GM12878 (cell line): ENCODE measurements around the gene CSNK1G1. TPM values are rescaled to one million over a fixed set of nuclear protein-coding genes. Genes with fewer than 3 reads are reported as not detected.

ENCODE experiments used
- ATF7 ChIP-seq: fragments of 450-650 bp; IDR thresholded peaks from 2 replicates; pipeline ENCODE4 v1.6.1; 2016; ENCODE audit warnings: low read depth, mild to moderate bottlenecking
- BCL11A ChIP-seq: IDR thresholded peaks from 2 replicates; pipeline ENCODE4 v1.6.1; 2011; ENCODE audit warnings: low read depth, low read length
- CBX3 ChIP-seq: fragments of 200-600 bp; sonication (generic); IDR thresholded peaks from 2 replicates; pipeline ENCODE4 v1.6.1; 2016; ENCODE audit warnings: low read depth, borderline replicate concordance
- CHD1 ChIP-seq: IDR thresholded peaks from 2 replicates; pipeline ENCODE4 v1.6.1; 2012; ENCODE audit warnings: low read depth, low read length, improper control_type of control experiment
- CHD2 ChIP-seq: IDR thresholded peaks from 2 replicates; pipeline ENCODE4 v1.6.1; 2011; ENCODE audit warnings: low read depth, low read length, improper control_type of control experiment, borderline replicate concordance
- CTCF ChIP-seq, 3 experiments: IDR thresholded peaks in 2 of 3; conservative IDR thresholded peaks in 1 of 3; 2 replicates each; pipeline ENCODE4 v1.5.1; 2011; ENCODE audit warnings: low read depth in 3 of 3, low read length in 3 of 3, mild to moderate bottlenecking in 3 of 3, control low read depth in 2 of 3, moderate library complexity in 2 of 3, inconsistent platforms in 1 of 3, mixed read lengths in 1 of 3; ENCODE audit not compliant: control insufficient read depth in 2 of 3, insufficient read depth in 1 of 3; ENCODE audit errors: extremely low read depth in 1 of 3
- EGR1 ChIP-seq, 2 experiments: IDR thresholded peaks; 1 replicate in 1 of 2; 2 replicates in 1 of 2; pipeline ENCODE4 v1.6.1; 2011 to 2012; ENCODE audit warnings: low read depth in 2 of 2, low read length in 2 of 2, borderline replicate concordance in 1 of 2, mild to moderate bottlenecking in 1 of 2, moderate library complexity in 1 of 2
- FOXM1 ChIP-seq: IDR thresholded peaks from 2 replicates; pipeline ENCODE4 v1.6.1; 2012; ENCODE audit warnings: low read depth, mild to moderate bottlenecking, inconsistent platforms, low read length, moderate library complexity
- HCFC1 ChIP-seq: fragments of 150-350 bp; IDR thresholded peaks from 2 replicates; pipeline ENCODE4 v1.6.1; 2014; ENCODE audit warnings: low read length
- JUNB ChIP-seq: IDR thresholded peaks from 2 replicates; pipeline ENCODE4 v1.6.1; 2016; ENCODE audit warnings: antibody characterized with exemption, mild to moderate bottlenecking
- KLF5 ChIP-seq: fragments of 450-650 bp; IDR thresholded peaks from 2 replicates; pipeline ENCODE4 v1.6.1; 2014; ENCODE audit warnings: mild to moderate bottlenecking; ENCODE audit not compliant: partially characterized antibody
- MEF2B ChIP-seq: fragments of 450-650 bp; IDR thresholded peaks from 2 replicates; pipeline ENCODE4 v1.6.1; 2018; ENCODE audit warnings: mild to moderate bottlenecking, moderate library complexity; ENCODE audit not compliant: partially characterized antibody, poor library complexity, severe bottlenecking
- MYB ChIP-seq: fragments of 150-350 bp; IDR thresholded peaks from 2 replicates; pipeline ENCODE4 v1.6.1; 2014; ENCODE audit warnings: mild to moderate bottlenecking, low read depth, low read length, borderline replicate concordance
- NFXL1 ChIP-seq: fragments of 450-650 bp; IDR thresholded peaks from 2 replicates; pipeline ENCODE4 v1.6.1; 2017; ENCODE audit warnings: antibody characterized with exemption, mild to moderate bottlenecking, borderline replicate concordance
- PAX8 ChIP-seq: fragments of 450-650 bp; IDR thresholded peaks from 2 replicates; pipeline ENCODE4 v1.6.1; 2017; ENCODE audit warnings: mild to moderate bottlenecking, moderate library complexity
- POLR2AphosphoS2 ChIP-seq: IDR thresholded peaks from 2 replicates; pipeline ENCODE4 v1.6.1; 2011; ENCODE audit warnings: low read depth, mild to moderate bottlenecking, low read length, improper control_type of control experiment, moderate library complexity
- SKIL ChIP-seq: fragments of 450-650 bp; IDR thresholded peaks from 2 replicates; pipeline ENCODE4 v1.6.1; 2017; ENCODE audit warnings: mild to moderate bottlenecking, low read depth, inconsistent platforms; ENCODE audit not compliant: poor library complexity, severe bottlenecking
- SMARCA5 ChIP-seq: fragments of 450-650 bp; IDR thresholded peaks from 2 replicates; pipeline ENCODE4 v1.6.1; 2017; ENCODE audit warnings: mild to moderate bottlenecking
- TARDBP ChIP-seq: IDR thresholded peaks from 2 replicates; pipeline ENCODE4 v1.6.1; 2016; ENCODE audit warnings: borderline replicate concordance
- TCF12 ChIP-seq: IDR thresholded peaks from 2 replicates; pipeline ENCODE4 v1.6.1; 2011; ENCODE audit warnings: low read depth, mild to moderate bottlenecking, low read length
- YY1 ChIP-seq: IDR thresholded peaks from 2 replicates; pipeline ENCODE4 v1.6.1; 2011; ENCODE audit warnings: low read depth, mild to moderate bottlenecking, low read length
- ZNF274 ChIP-seq: IDR thresholded peaks from one replicate; pipeline ENCODE4 v1.8.0; 2011; ENCODE audit not compliant: insufficient read length, insufficient read depth
- ZNF622 ChIP-seq: fragments of 450-650 bp; IDR thresholded peaks from 2 replicates; pipeline ENCODE4 v1.6.1; 2017; ENCODE audit warnings: mild to moderate bottlenecking, inconsistent platforms
- polyA plus RNA-seq, 11 experiments: library from polyadenylated mRNA; depleted of rRNA in 4 of 11; unstranded in 6 of 11; stranded (reverse) in 5 of 11; fragments of >200 nt; fragmentation: Nextera tagmentation in 4 of 11; fragmentation: Illumina TruSeq in 1 of 11; extraction: Ambion mirVana in 4 of 11; extraction: Trizol in 1 of 11; gene quantifications; 1 replicate in 1 of 11; 2 replicates in 10 of 11; pipeline versions ENCODE4 v1.2.1 to v1.2.3, GENCODE V29; 2011 to 2016; ENCODE audit warnings: inconsistent platforms in 2 of 11, missing spikeins in 2 of 11, low read depth in 1 of 11
- total RNA-seq, 4 experiments: library from RNA; depleted of rRNA in 3 of 4; stranded (reverse); fragments of >200 nt in 3 of 4; fragmentation: Illumina TruSeq in 1 of 4; extraction: Trizol in 1 of 4; gene quantifications; 2 replicates each; pipeline versions ENCODE4 v1.2.1 to v1.2.3, GENCODE V29; 2013 to 2021
- TF ChIP-seq, protein P1 (sequence below): fragments of 450-650 bp; formaldehyde crosslinking; IDR thresholded peaks from 2 replicates; pipeline ENCODE4 v1.5.0; 2022; ENCODE audit warnings: mild to moderate bottlenecking, missing genetic modification characterization

CSNK1G1 gene
- total and polyA plus RNA-seq, 10 of the 15 experiments (the other 5 are each of a cell fraction or from before 2014, with no cell fraction given) = 6.1 to 23.4 (median 15.3) TPM

- TF ChIP-seq SKIL = no peak
- no peak for TF ChIP-seq EGR1 (IDR thresholded peaks at IDR 0.05; ENCODE audit: borderline replicate concordance in 1 of 2, low read depth in 2 of 2, low read length in 2 of 2)
- TF ChIP-seq CHD1 = no peak
- TF ChIP-seq BCL11A = peak; percentile 32; the same call in 1 of the 2 replicates
- no peak for TF ChIP-seq FOXM1
- peak; percentile 18; the same call in 1 of the 2 replicates for TF ChIP-seq HCFC1
- TF ChIP-seq SMARCA5 = peak; percentile 95
- TF ChIP-seq TARDBP = 0 out of 2 replicates have a peak, but pooled peaks have one; percentile 61
- TF ChIP-seq POLR2AphosphoS2 = 0 out of 2 replicates have a peak, but pooled peaks have one; percentile 74
- TF ChIP-seq NFXL1 = no peak
- no peak for TF ChIP-seq KLF5
- TF ChIP-seq PAX8 = no peak
- TF ChIP-seq JUNB = no peak
- no peak for TF ChIP-seq CHD2
- TF ChIP-seq YY1 = peak; percentile 76
- TF ChIP-seq, protein P1, sequence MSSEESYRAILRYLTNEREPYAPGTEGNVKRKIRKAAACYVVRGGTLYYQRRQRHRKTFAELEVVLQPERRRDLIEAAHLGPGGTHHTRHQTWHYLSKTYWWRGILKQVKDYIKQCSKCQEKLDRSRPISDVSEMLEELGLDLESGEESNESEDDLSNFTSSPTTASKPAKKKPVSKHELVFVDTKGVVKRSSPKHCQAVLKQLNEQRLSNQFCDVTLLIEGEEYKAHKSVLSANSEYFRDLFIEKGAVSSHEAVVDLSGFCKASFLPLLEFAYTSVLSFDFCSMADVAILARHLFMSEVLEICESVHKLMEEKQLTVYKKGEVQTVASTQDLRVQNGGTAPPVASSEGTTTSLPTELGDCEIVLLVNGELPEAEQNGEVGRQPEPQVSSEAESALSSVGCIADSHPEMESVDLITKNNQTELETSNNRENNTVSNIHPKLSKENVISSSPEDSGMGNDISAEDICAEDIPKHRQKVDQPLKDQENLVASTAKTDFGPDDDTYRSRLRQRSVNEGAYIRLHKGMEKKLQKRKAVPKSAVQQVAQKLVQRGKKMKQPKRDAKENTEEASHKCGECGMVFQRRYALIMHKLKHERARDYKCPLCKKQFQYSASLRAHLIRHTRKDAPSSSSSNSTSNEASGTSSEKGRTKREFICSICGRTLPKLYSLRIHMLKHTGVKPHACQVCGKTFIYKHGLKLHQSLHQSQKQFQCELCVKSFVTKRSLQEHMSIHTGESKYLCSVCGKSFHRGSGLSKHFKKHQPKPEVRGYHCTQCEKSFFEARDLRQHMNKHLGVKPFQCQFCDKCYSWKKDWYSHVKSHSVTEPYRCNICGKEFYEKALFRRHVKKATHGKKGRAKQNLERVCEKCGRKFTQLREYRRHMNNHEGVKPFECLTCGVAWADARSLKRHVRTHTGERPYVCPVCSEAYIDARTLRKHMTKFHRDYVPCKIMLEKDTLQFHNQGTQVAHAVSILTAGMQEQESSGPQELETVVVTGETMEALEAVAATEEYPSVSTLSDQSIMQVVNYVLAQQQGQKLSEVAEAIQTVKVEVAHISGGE (CRISPR knock-in tag) = no peak
- peak; percentile 89 for TF ChIP-seq MEF2B
- no peak for TF ChIP-seq ZNF622
- no peak for TF ChIP-seq MYB
- no peak for TF ChIP-seq ZNF274
- TF ChIP-seq TCF12 = peak; percentile 53; the same call in 1 of the 2 replicates
- no peak for TF ChIP-seq CBX3
- TF ChIP-seq CTCF (IDR thresholded peaks at IDR 0.05 in 2 of 3, conservative IDR thresholded peaks at IDR 0.05 in 1 of 3; ENCODE audit: control insufficient read depth in 2 of 3, extremely low read depth in 1 of 3, insufficient read depth in 1 of 3, low read depth in 3 of 3, low read length in 3 of 3) = peak; percentile 99; a peak in 5 of 6 replicates
- no peak for TF ChIP-seq ATF7
Measured at GRCh38 chr15:64153480-64154367, 202.2 kb downstream of the CSNK1G1 start (continued).
